CD1c-positive myeloid dendritic cell (primary cell): ENCODE data around the gene ADAMTS14.

Experiments
- DNase-seq: peaks from one replicate; pipeline ENCODE4 v3.0.0-alpha.2; 2016; ENCODE audit errors: extremely low spot score

ADAMTS14 gene

GRCh38 chr10:70732569-70732968 is 60.3 kb downstream of the ADAMTS14 start:
- no peak for DNase-seq

- no peak for DNase-seq
Measured at GRCh38 chr10:70733051-70733450, 60.7 kb downstream of the ADAMTS14 start.

GRCh38 chr10:70735161-70735560 is 62.9 kb downstream of the ADAMTS14 start:
- DNase-seq, result no peak

- DNase-seq, result no peak
Measured at GRCh38 chr10:70736525-70736924, 64.2 kb downstream of the ADAMTS14 start.

- DNase-seq, result no peak
Measured at GRCh38 chr10:70737250-70737649, 64.9 kb downstream of the ADAMTS14 start.

- no peak for DNase-seq
Measured at GRCh38 chr10:70738006-70738760, 65.9 kb downstream of the ADAMTS14 start.

GRCh38 chr10:70738761-70739121 is 66.4 kb downstream of the ADAMTS14 start:
- DNase-seq, result no peak

- no peak for DNase-seq
Measured at GRCh38 chr10:70740406-70741288, 68.3 kb downstream of the ADAMTS14 start.

- DNase-seq, result peak; percentile 81
Measured at GRCh38 chr10:70742537-70743429, 70.5 kb downstream of the ADAMTS14 start.

GRCh38 chr10:70743430-70743788 is 71.1 kb downstream of the ADAMTS14 start:
- DNase-seq, result no peak

- DNase-seq, result no peak
Measured at GRCh38 chr10:70743879-70744278, 71.6 kb downstream of the ADAMTS14 start.

GRCh38 chr10:70744617-70745143 is 72.4 kb downstream of the ADAMTS14 start:
- DNase-seq, result peak; percentile 37

GRCh38 chr10:70745555-70745954 is 73.2 kb downstream of the ADAMTS14 start:
- DNase-seq, result no peak

GRCh38 chr10:70747192-70747965 is 75.1 kb downstream of the ADAMTS14 start:
- no peak for DNase-seq

GRCh38 chr10:70748305-70748704 is 76.0 kb downstream of the ADAMTS14 start:
- no peak for DNase-seq

- DNase-seq, result no peak
Measured at GRCh38 chr10:70748801-70749573, 76.7 kb downstream of the ADAMTS14 start.

- no peak for DNase-seq
Measured at GRCh38 chr10:70749756-70750155, 77.5 kb downstream of the ADAMTS14 start.

GRCh38 chr10:70750156-70750703 is 77.9 kb downstream of the ADAMTS14 start:
- no peak for DNase-seq

- DNase-seq, result no peak
Measured at GRCh38 chr10:70751356-70751755, 79.0 kb downstream of the ADAMTS14 start.

GRCh38 chr10:70751991-70752390 is 79.7 kb downstream of the ADAMTS14 start:
- DNase-seq, result no peak
